ENCODE results near the gene HOXD11. TPM values are rescaled to one million over a fixed set of nuclear protein-coding genes. Genes with fewer than 3 reads are reported as not detected.
A peak's percentile ranks its signal among the peaks of the same experiment; 100 is the strongest.

HOXD11 gene
- total RNA-seq, 4 donors from 2014 or later = 0.24 TPM; not detected in 3

- in situ Hi-C loops (cut with MboI; ENCODE audit: low sequenced_read_pairs in 4 of 4) = loop anchor here (5.0 to 25.0 kb wide), 8 partner anchors 325 to 1035 kb away; no protein-coding TSS in a partner anchor
- H3K27ac ChIP-seq = peak overlapping the region in 1 of 4 donors; percentile 87
- peaks cover 6 to 7% of the 10 kb centered on the region in 2 donors for H3K4me1 ChIP-seq
- DNase-seq (peak in 1 of 2 donors; percentile 42), ATAC-seq (no peak)
- H3K27me3 ChIP-seq = peaks cover 11 to 70% (median 55%) of the 10 kb centered on the region in 3 donors
- intact Hi-C loops (cut with DNase I; ENCODE audit: low total_unique reads) = loop anchor here (1.0 to 10.0 kb wide), 5 partner anchors 328 to 1018 kb away; no protein-coding TSS in a partner anchor
- no peaks in the 10 kb centered on the region for H3K36me3 ChIP-seq
- peak overlapping the region in 3 of 4 donors; percentile 17 to 29 (median 27) for H3K4me3 ChIP-seq
- no peaks in the 10 kb centered on the region for H3K9me3 ChIP-seq
- TF ChIP-seq POLR2A (IDR thresholded peaks at IDR 0.05) = no peak
- TF ChIP-seq, protein P1, sequence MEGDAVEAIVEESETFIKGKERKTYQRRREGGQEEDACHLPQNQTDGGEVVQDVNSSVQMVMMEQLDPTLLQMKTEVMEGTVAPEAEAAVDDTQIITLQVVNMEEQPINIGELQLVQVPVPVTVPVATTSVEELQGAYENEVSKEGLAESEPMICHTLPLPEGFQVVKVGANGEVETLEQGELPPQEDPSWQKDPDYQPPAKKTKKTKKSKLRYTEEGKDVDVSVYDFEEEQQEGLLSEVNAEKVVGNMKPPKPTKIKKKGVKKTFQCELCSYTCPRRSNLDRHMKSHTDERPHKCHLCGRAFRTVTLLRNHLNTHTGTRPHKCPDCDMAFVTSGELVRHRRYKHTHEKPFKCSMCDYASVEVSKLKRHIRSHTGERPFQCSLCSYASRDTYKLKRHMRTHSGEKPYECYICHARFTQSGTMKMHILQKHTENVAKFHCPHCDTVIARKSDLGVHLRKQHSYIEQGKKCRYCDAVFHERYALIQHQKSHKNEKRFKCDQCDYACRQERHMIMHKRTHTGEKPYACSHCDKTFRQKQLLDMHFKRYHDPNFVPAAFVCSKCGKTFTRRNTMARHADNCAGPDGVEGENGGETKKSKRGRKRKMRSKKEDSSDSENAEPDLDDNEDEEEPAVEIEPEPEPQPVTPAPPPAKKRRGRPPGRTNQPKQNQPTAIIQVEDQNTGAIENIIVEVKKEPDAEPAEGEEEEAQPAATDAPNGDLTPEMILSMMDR (IDR thresholded peaks at IDR 0.05 in 4 of 5, conservative IDR thresholded peaks at IDR 0.05 in 1 of 5) = peak; percentile 76 to 95 (median 85)
These were observed 20.1 kb downstream of the HOXD11 start for GRCh38 chr2:176126929-176127773.

DNA sequence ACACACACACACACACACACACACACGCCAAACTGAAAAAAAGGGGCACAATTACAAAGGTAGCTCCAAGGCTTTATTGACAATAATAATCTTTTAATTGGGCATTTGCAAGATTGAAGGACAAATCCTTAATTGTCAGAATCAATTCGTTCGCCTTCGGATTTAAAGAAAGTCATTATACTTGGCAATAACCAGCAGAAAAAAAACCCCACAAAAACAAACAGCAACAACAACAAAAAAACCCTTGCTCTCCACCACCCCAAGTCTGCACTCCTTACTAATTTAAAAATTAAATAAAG lies 20.6 kb downstream of the HOXD11 start:
- no peak overlapping the region for H3K4me3 ChIP-seq
- H3K27me3 ChIP-seq = peaks cover 7 to 68% (median 51%) of the 10 kb centered on the region in 3 donors
- in situ Hi-C loops (cut with MboI; ENCODE audit: low sequenced_read_pairs in 4 of 4) (loop anchor here (5.0 to 25.0 kb wide), 8 partner anchors 325 to 1035 kb away; no protein-coding TSS in a partner anchor), intact Hi-C loops (cut with DNase I; ENCODE audit: low total_unique reads) (loop anchor here (1.0 to 10.0 kb wide), 6 partner anchors 328 to 1017 kb away; no protein-coding TSS in a partner anchor)
- no peaks in the 10 kb centered on the region for H3K9me3 ChIP-seq
- DNase-seq = no peak
- peak overlapping the region in 3 of 4 donors; percentile 83 to 87 (median 85) for H3K27ac ChIP-seq
- no peak for TF ChIP-seq POLR2A (IDR thresholded peaks at IDR 0.05)
- TF ChIP-seq, protein P1 (IDR thresholded peaks at IDR 0.05 in 4 of 5, conservative IDR thresholded peaks at IDR 0.05 in 1 of 5) = no peak
- no peak for ATAC-seq
- H3K4me1 ChIP-seq = peaks cover 6 to 7% of the 10 kb centered on the region in 2 donors
- H3K36me3 ChIP-seq = no peaks in the 10 kb centered on the region

DNA sequence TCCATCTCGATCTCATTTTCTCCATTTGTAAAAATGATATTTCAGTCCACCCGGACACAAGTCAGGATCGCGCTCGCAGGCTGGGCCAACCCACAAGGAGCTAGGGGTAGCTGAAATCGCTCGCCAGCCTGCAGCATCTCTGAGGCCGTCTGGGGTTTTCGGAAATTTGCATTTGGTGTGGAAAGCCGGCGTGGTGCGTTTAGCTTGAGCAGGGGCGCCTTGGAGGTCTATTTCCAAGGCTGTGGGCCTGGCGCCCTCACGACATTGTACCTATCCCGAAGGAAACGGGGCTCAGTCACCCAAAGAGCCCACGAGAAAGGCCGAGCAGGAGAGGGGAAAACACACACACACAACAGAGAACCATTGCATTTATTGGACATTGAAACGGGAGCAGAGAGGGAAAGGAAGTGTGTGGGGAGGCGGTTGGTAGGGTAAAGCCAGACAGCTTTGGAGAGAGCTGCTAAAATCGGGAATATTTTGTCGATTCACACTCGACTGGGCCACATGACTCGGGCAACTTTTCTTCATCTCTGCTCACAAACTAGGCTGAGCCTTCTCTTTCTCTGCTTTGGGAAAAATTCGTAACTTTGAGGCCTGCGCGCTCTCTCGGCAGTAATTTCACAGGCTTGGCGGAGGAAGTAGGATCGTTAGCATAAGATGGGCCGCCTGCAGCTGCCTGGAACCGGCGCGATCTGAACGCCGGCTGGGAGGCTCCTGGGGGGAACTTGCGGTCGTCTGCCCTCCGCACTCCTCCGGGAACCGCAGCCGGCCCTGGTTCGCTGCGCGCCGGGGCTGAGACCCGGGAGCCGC lies 21.3 kb downstream of the HOXD11 start:
- Histone ChIP-seq H3K36me3 (no peaks in the 10 kb centered on the region), H3K27me3 (peaks cover 5 to 64% (median 48%) of the 10 kb centered on the region in 3 donors), H3K27ac (peak overlapping the region; percentile 83 to 95 (median 86)), H3K4me3 (peak overlapping the region; percentile 57 to 77 (median 68)), H3K9me3 (no peaks in the 10 kb centered on the region), H3K4me1 (peaks cover 5 to 6% of the 10 kb centered on the region in 2 donors)
- DNase-seq = no peak
- in situ Hi-C loops (cut with MboI; ENCODE audit: low sequenced_read_pairs in 4 of 4) (loop anchor here (5.0 to 25.0 kb wide), 8 partner anchors 324 to 1034 kb away; no protein-coding TSS in a partner anchor), intact Hi-C loops (cut with DNase I; ENCODE audit: low total_unique reads) (loop anchor here (2.0 to 10.0 kb wide), 4 partner anchors 426 to 1016 kb away; no protein-coding TSS in a partner anchor)
- TF ChIP-seq POLR2A (IDR thresholded peaks at IDR 0.05) = no peak
- TF ChIP-seq, protein P1 (IDR thresholded peaks at IDR 0.05 in 4 of 5, conservative IDR thresholded peaks at IDR 0.05 in 1 of 5) = no peak
- no peak for ATAC-seq

DNA sequence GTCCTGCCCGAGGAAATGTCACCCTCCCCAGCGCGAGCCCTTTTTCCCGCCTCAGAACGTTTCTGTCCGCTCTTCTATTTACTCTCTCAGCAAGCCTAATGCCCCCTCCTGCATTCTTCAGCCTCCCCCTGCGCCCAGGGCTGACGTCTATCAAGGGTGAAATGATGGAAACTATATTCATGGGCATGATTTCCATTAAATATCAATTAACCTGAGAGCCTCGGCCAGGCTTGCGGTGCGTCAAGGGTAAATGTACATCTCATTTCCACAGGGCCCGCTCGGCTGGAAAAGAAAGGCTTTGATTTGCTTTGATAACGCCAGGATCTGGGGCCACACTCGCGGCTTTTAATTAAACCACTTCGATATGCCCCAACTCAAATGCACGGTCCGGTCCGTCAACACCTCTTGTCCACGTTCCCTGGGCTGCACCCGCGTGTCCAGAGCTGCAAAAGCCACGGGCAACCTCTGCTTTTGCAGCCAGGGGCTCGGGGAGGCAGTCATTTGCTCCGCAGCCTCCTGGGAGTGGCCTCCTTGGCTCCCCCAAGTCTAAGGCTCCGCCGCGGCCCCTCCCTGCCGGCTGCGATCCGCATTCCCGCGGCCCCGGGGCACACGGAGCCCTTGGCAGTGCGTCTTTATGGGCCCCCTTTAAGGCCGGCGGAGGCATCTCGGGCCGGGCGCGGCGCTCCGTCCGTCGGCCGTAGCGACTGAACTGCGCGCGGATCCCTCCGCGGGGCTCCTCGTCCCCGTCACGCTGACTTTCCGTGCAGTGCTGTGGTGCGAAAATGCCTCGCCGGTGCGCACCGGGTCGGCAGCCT lies 22.1 kb downstream of the HOXD11 start, which contains the start of gene HOXD8:
Gene HOXD8 (plus strand): TSS at position 724 of the 815 bp plus-strand sequence. CDS start 662 bp downstream, outside the sequence.
- DNase-seq (peak; percentile 45 to 61), ATAC-seq (peak; percentile 40 to 45)
- H3K27me3 ChIP-seq = peaks cover 0 to 61% (median 41%) of the 10 kb centered on the region in 3 donors
- intact Hi-C loops (cut with DNase I; ENCODE audit: low total_unique reads) = loop anchor here (2.0 to 10.0 kb wide), 4 partner anchors 426 to 1016 kb away; no protein-coding TSS in a partner anchor
- H3K4me1 ChIP-seq = peaks cover 3 to 6% of the 10 kb centered on the region in 2 donors
- peak in 1 of 2 donors; percentile 19 for TF ChIP-seq POLR2A (IDR thresholded peaks at IDR 0.05)
- TF ChIP-seq, protein P1 (IDR thresholded peaks at IDR 0.05 in 4 of 5, conservative IDR thresholded peaks at IDR 0.05 in 1 of 5) = no peak
- H3K27ac ChIP-seq = peak within 1 kb of the TSS; percentile 83 to 95 (median 86)
- H3K36me3 ChIP-seq = no peaks in the 10 kb centered on the region
- peak within 1 kb of the TSS; percentile 66 to 77 (median 68) for H3K4me3 ChIP-seq
- in situ Hi-C loops (cut with MboI; ENCODE audit: low sequenced_read_pairs in 4 of 4) = loop anchor here (5.0 to 25.0 kb wide), 8 partner anchors 323 to 1033 kb away; no protein-coding TSS in a partner anchor
- H3K9me3 ChIP-seq = no peaks in the 10 kb centered on the region

Measured in gastrocnemius medialis (tissue), 4 donors.